Transverse colon (tissue), 4 donors: ENCODE data around the gene LINGO1. TPM values are rescaled to one million over a fixed set of nuclear protein-coding genes. Genes with fewer than 3 reads are reported as not detected.

Experiments used
- DNase-seq: peaks from one replicate; pipeline ENCODE4 v3.0.0-alpha.2; 2019
- H3K27ac ChIP-seq, 4 donors: fragments of 200-600 bp; sonication (generic); 2 replicates each; pipeline ENCODE4 v1.5.1; 2016 to 2018; ENCODE audit warnings: inconsistent platforms in 4 of 4
- H3K27me3 ChIP-seq: fragments of 200-600 bp; sonication (generic); 2 replicates; pipeline ENCODE4 v1.5.1; 2017; ENCODE audit warnings: inconsistent platforms
- H3K36me3 ChIP-seq, 4 donors: fragments of 200-600 bp; sonication (generic); 2 replicates each; pipeline ENCODE4 v1.5.1; 2017 to 2019; ENCODE audit warnings: inconsistent platforms in 4 of 4
- H3K4me1 ChIP-seq, 4 donors: fragments of 200-600 bp; sonication (generic); 2 replicates each; pipeline ENCODE4 v1.5.1; 2017 to 2020; ENCODE audit warnings: inconsistent platforms in 4 of 4
- H3K4me3 ChIP-seq, 4 donors: fragments of 200-600 bp; sonication (generic); 1 replicate in 1 of 4; 2 replicates in 3 of 4; pipeline versions ENCODE4 v1.5.1 to v1.6.1; 2017 to 2019; ENCODE audit warnings: inconsistent platforms in 4 of 4
- H3K9me3 ChIP-seq, 2 donors: fragments of 200-600 bp; sonication (generic); 2 replicates each; pipeline ENCODE4 v1.5.1; 2017 to 2019; ENCODE audit warnings: inconsistent platforms in 2 of 2
- EP300 ChIP-seq: sonication (generic); formaldehyde crosslinking; IDR thresholded peaks from one replicate; pipeline ENCODE4 v1.6.1; 2017; ENCODE audit warnings: antibody characterized with exemption, low read depth
- POLR2A ChIP-seq: fragments of 450-650 bp; IDR thresholded peaks from one replicate; pipeline ENCODE4 v1.6.1; 2016; ENCODE audit warnings: antibody characterized with exemption, mild to moderate bottlenecking, moderate library complexity
- POLR2AphosphoS5 ChIP-seq, 3 donors: sonication (generic); formaldehyde crosslinking; IDR thresholded peaks; one replicate each; pipeline ENCODE4 v1.6.1; 2016; ENCODE audit warnings: antibody characterized with exemption in 3 of 3
- WGBS, 2 donors: methylation state at CpG; one replicate each; pipeline ENCODE4 v1.1.5; 2018; ENCODE audit warnings: low coverage in 1 of 2; 5-methylcytosine and 5-hydroxymethylcytosine counted together
- in situ Hi-C, 4 donors: fragments of 200-750 bp; cut with MboI; loops; one replicate each; pipeline versions ENCODE4 v1.15.0 to v1.15.1; 2017; ENCODE audit warnings: low sequenced_read_pairs in 3 of 4, low pct_ligation_motif_present in 1 of 4, low pct_unique_long_range_greater_than_20kb in 1 of 4
- intact Hi-C: fragments of 100-400 bp; cut with DNase I; formaldehyde crosslinking; loops from one replicate; pipeline ENCODE4 v1.15.1; 2023; ENCODE audit warnings: low total_unique reads
- total RNA-seq, 4 donors: library from RNA; depleted of rRNA; stranded (reverse); fragments of >200 nt; gene quantifications; one replicate each; pipeline ENCODE4 v1.1.0, GENCODE V29; 2016
- TF ChIP-seq, protein P1 (sequence below), 5 experiments: fragments of 200-600 bp in 3 of 5; fragments of 450-650 bp in 2 of 5; sonication (generic) in 3 of 5; IDR thresholded peaks; 1 replicate in 2 of 5; 2 replicates in 3 of 5; pipeline ENCODE4 v1.5.1; 2016 to 2017; ENCODE audit warnings: antibody characterized with exemption in 5 of 5, inconsistent platforms in 3 of 5, mild to moderate bottlenecking in 2 of 5, moderate library complexity in 1 of 5

The LINGO1 gene
- total RNA-seq, 4 donors from 2014 or later = 0.27 to 0.95 TPM; not detected in 2

DNA sequence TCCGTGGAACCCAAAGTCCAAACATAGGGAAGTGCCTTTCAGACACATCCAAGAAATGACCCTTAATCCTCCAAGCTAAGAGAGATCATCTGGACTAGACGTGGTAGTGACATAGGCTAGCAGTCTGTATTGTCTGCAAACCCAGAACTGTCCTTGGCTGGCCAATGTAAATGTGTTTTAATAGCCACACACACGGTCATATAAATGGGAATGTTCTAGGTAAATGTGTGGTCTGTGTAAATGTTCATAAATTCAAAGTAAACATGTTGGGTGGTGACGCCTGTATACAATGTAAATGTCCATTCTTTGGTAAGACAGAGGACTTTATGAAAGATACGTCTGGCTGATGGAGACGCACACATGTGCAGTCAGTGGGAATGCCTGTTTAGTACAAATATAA is 16.3 kb upstream of the LINGO1 start:
- TF ChIP-seq, protein P1, sequence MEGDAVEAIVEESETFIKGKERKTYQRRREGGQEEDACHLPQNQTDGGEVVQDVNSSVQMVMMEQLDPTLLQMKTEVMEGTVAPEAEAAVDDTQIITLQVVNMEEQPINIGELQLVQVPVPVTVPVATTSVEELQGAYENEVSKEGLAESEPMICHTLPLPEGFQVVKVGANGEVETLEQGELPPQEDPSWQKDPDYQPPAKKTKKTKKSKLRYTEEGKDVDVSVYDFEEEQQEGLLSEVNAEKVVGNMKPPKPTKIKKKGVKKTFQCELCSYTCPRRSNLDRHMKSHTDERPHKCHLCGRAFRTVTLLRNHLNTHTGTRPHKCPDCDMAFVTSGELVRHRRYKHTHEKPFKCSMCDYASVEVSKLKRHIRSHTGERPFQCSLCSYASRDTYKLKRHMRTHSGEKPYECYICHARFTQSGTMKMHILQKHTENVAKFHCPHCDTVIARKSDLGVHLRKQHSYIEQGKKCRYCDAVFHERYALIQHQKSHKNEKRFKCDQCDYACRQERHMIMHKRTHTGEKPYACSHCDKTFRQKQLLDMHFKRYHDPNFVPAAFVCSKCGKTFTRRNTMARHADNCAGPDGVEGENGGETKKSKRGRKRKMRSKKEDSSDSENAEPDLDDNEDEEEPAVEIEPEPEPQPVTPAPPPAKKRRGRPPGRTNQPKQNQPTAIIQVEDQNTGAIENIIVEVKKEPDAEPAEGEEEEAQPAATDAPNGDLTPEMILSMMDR (IDR thresholded peaks at IDR 0.05) = no peak
- TF ChIP-seq EP300 (no peak), POLR2A (no peak), POLR2AphosphoS5 (IDR thresholded peaks at IDR 0.05) (no peak)
- intact Hi-C loops = no loop called here

GRCh38 chr15:77647961-77648360 is 15.2 kb upstream of the LINGO1 start:
- in situ Hi-C loops = loop anchor here in 2 of 4 donors (25.0 kb wide), 1 partner anchor 164 kb away; no protein-coding TSS in a partner anchor
- Histone ChIP-seq H3K27ac (no peak overlapping the region), H3K27me3 (no peaks in the 10 kb centered on the region), H3K4me3 (no peak overlapping the region), H3K36me3 (no peaks in the 10 kb centered on the region), H3K9me3 (no peaks in the 10 kb centered on the region), H3K4me1 (peaks cover 0 to 4% (median 1%) of the 10 kb centered on the region in 4 donors)
- intact Hi-C loops = no loop called here
- whole genome bisulfite sequencing, 2 donors = 92% methylated on average over 4 of the region's 4 CpGs; no CpG with 5 or more reads in 1 of the 2 donors
- no peak for DNase-seq
- TF ChIP-seq, protein P1 (IDR thresholded peaks at IDR 0.05) = no peak
- TF ChIP-seq POLR2AphosphoS5 (IDR thresholded peaks at IDR 0.05) (no peak), EP300 (no peak), POLR2A (no peak)

More for the DNA sequence above, 16.3 kb upstream of the LINGO1 start:
- peaks cover 0 to 2% of the 10 kb centered on the region in 2 donors for H3K9me3 ChIP-seq
- no peak overlapping the region for H3K27ac ChIP-seq
- no peak for DNase-seq
- no peak overlapping the region for H3K4me3 ChIP-seq
- WGBS, 2 donors = 51 to 54% methylated on average over 5 to 6 of the region's 6 CpGs
- in situ Hi-C loops = loop anchor here in 2 of 4 donors (25.0 kb wide), 1 partner anchor 163 kb away; no protein-coding TSS in a partner anchor
- H3K36me3 ChIP-seq = no peaks in the 10 kb centered on the region
- H3K27me3 ChIP-seq = no peaks in the 10 kb centered on the region
- peaks cover 0 to 4% (median 0%) of the 10 kb centered on the region in 4 donors for H3K4me1 ChIP-seq

DNA sequence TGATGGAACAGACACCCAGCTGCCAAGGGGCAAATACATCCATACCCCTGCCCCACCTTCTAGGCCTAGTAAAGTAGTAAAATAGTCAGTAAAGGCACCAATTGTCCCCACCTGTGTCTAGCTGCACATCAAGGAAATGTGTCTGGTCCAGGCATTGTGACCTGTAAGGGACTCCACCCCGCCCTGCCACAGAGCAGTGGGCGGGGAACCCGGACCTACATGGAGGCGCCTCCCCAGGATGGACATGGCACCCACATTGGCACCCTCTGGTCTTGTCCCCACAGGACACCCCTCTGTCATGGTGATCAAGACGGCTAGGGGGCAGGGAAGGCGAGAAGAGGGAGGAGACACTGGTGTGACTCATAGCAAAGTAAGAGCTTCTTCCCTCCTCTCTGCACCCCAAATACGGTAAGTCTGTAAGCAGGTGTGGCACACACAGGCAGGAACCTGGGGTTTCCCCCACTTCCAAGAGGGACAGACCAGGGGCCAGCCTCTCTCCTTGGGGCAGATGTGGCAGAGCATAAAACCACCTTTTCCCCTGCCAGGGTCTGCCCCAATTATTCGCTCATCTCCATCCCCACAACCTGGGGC is 13.5 kb upstream of the LINGO1 start:
- intact Hi-C loops = no loop called here
- H3K36me3 ChIP-seq = no peaks in the 10 kb centered on the region
- peaks cover 0 to 4% (median 2%) of the 10 kb centered on the region in 4 donors for H3K4me1 ChIP-seq
- in situ Hi-C loops = loop anchor here in 2 of 4 donors (25.0 kb wide), 1 partner anchor 166 kb away; no protein-coding TSS in a partner anchor
- 41 to 69% methylated on average over 2 to 8 of the region's 8 CpGs for whole genome bisulfite sequencing, 2 donors
- no peak overlapping the region for H3K4me3 ChIP-seq
- H3K9me3 ChIP-seq = no peaks in the 10 kb centered on the region
- no peak overlapping the region for H3K27ac ChIP-seq
- DNase-seq = no peak
- H3K27me3 ChIP-seq = no peaks in the 10 kb centered on the region
- TF ChIP-seq EP300 = no peak
- TF ChIP-seq POLR2A = no peak
- no peak for TF ChIP-seq POLR2AphosphoS5 (IDR thresholded peaks at IDR 0.05)
- TF ChIP-seq, protein P1 (IDR thresholded peaks at IDR 0.05) = no peak

GRCh38 chr15:77645602-77646001 is 12.9 kb upstream of the LINGO1 start:
- peaks cover 0 to 4% (median 2%) of the 10 kb centered on the region in 4 donors for H3K4me1 ChIP-seq
- DNase-seq = no peak
- WGBS, 2 donors = 66% methylated on average over 8 of the region's 8 CpGs; no CpG with 5 or more reads in 1 of the 2 donors
- H3K4me3 ChIP-seq = no peak overlapping the region
- H3K9me3 ChIP-seq = no peaks in the 10 kb centered on the region
- TF ChIP-seq POLR2AphosphoS5 (IDR thresholded peaks at IDR 0.05) (no peak), EP300 (no peak), POLR2A (no peak)
- TF ChIP-seq, protein P1 (IDR thresholded peaks at IDR 0.05) = no peak
- in situ Hi-C loops = loop anchor here in 2 of 4 donors (25.0 kb wide), 1 partner anchor 167 kb away; no protein-coding TSS in a partner anchor
- H3K27me3 ChIP-seq = no peaks in the 10 kb centered on the region
- H3K36me3 ChIP-seq = no peaks in the 10 kb centered on the region
- intact Hi-C loops = no loop called here
- no peak overlapping the region for H3K27ac ChIP-seq
